Activated CD4-positive, alpha-beta T cell treated with anti-CD3 and anti-CD28 coated beads, Interleukin-2, Interleukin-6, amounts not matched to agents 100 ng/mL and 50 ng/mL, durations not matched to agents 16 hours and 8 hours (primary cell): ENCODE data around the gene MT1X.

Experiments used
- DNase-seq: peaks from one replicate; pipeline ENCODE4 v3.0.0-alpha.2; 2020

Gene MT1X

GRCh38 chr16:56681939-56682702 is at the start of gene MT1X:
Gene MT1X (plus strand): TSS chr16:56682470. CDS start chr16:56682541, 71 bp downstream.
- DNase-seq = peak; percentile 93

DNA sequence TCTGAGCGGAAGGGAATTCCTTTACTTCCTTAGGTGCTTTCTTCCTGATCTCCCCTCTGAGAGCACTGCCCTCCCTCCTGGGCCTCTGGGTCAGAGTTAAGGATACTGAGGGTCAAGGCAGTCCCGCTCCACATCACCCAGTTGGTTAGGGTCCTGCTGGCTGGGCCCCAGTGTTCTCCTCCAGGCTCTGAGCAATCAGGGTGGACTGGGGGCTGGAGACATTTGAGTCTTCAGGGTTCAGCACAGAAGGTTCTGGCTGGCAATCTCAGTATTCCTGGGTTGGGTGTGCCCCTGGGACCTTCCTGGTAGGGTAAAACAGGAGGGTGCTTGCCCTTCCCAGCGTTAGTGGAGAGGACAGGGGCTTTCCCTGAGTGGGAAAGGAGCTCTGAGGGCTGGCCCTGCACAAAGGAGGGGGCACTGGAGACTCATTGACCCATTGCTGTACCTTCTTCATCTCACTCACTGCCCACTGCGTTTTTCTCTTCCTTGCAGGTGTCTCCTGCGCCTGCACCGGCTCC is 49.4 kb upstream of the MT1X start:
- no peak for DNase-seq

DNA sequence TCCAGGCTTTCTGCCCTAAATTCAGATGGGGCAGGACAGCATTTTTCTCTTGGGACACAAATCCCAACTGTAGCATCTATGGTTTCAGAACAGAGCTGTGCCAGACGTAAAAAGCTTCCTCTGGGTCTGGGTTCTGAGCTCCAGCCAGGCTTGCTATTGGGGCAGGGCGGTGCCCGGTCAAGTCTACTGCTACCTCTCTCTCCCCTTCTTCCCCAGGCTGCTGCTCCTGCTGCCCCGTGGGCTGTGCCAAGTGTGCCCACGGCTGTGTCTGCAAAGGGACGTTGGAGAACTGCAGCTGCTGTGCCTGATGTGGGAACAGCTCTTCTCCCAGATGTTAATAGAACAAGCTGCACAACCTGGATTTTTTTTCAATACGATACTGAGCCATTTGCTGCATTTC is 48.7 kb upstream of the MT1X start:
- DNase-seq = no peak

DNA sequence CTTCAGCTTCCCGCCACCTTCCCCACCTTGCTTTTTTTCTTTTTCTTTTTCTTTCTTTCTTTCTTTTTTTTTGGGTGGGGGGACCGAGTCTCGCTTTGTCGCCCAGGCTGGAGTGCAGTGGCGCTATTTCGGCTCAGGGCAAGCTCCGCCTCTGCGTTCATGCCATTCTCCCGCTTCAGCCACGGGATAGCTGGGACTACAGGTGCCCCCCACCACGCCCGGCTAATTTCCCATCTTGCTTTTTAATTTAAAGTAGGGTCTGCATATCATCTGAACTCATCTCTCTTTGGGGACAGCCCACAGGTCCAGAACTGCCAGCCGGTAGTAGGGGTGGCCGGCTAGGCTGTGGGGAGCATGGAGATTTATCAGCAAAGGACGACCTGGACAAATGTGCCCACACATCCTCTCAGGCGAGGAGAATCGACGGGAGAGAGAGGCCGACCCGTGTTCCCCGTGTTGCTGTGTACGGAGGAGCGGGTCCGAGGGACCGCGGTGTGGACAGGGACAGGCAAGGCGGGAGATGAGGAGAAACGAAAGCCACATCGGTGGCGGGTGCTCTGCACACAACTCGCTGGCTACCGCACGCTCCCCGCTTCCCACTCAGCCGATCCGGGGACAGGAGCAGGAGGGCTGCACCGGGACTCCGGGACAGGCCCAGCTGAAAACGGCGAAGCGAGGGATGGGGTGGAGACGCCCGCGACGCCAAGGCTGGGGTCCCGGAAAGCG is 47.4 kb upstream of the MT1X start:
- DNase-seq = no peak

GRCh38 chr16:56635441-56635967 is 46.8 kb upstream of the MT1X start:
- DNase-seq = no peak

- DNase-seq = no peak
These were observed 45.5 kb upstream of the MT1X start for GRCh38 chr16:56636616-56637413.

GRCh38 chr16:56637814-56638750 is 44.2 kb upstream of the MT1X start, which contains the start of gene MT1A:
Gene MT1A (plus strand): TSS chr16:56638666. CDS start chr16:56638739, 73 bp downstream.
- DNase-seq = no peak

- no peak for DNase-seq
These were observed 43.2 kb upstream of the MT1X start for GRCh38 chr16:56639045-56639444.

GRCh38 chr16:56640076-56640475 is 42.2 kb upstream of the MT1X start:
- DNase-seq = no peak

DNA sequence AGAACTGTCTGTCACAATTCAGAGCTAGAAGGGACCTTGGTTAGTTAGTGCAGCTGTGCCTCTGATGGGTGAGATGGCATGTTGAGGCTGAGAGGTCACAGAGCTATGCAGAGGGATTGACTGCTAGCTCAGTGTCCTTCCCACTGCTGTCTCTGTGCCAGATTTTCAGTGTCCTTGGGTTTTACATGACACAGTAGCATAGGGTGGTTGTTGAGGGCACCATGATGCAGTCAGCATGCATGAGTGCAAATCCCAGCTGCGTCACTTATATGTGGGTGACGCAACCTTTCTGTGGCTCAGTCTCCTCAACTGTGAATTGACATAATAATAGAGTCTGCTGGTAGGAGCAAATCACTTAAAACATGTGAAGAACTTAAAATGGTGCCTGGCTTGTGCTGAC is 41.1 kb upstream of the MT1X start:
- DNase-seq = no peak

DNA sequence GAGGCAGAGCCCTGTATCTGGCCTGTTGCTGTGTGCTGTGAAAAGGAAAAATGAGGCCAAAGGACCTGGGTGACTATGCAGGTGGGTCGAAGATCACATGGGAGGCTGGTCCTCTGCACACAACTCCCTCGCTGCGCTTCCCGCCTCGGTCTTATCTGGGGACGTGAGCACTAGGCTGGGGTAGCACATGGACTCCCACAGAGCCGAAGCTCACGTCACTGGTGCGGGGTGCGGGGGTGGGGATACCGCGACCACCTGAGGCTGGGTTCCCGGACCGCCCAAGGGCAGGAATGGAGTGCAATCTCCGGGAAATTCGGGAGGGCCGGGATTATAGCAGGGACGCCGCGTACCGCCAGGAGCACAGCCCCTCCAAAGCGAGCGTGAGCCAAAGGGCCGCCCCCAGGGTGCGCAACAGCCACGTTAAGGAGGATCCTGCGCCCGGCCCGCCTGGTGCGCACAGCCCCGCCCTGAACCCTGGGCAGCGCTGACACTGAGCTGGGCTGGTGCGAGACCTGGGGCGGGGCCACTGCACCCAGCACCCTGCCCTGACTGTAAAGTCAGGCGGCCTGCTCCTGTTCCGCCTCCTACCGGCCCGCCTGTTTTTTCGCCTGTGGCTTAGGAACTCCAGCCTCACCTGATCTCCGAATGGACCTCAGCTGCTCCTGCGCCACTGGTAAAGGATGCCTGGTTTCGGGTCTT is 39.0 kb upstream of the MT1X start:
- peak; percentile 81 for DNase-seq

- no peak for DNase-seq
These were observed 38.4 kb upstream of the MT1X start for GRCh38 chr16:56643833-56644232.

DNA sequence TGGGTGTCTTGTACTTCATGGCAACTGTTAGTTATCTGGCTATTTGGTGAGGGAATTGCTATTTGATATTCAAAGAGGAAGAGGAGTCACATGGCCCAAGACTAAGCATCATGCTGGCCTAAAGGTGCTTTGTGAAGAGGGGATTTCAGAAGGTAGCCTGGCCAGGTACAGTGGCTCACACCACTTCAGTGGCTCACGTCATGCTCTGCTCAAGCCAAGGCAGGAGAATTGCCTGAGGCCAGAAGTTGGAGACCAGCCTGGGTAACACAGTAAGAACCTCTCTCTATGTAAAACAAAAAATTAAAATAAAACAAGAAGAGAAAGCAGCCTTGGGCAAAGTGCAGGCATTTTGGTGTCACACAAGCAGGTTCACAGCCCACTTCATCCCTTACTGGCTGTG is 37.0 kb upstream of the MT1X start:
- DNase-seq = no peak

DNA sequence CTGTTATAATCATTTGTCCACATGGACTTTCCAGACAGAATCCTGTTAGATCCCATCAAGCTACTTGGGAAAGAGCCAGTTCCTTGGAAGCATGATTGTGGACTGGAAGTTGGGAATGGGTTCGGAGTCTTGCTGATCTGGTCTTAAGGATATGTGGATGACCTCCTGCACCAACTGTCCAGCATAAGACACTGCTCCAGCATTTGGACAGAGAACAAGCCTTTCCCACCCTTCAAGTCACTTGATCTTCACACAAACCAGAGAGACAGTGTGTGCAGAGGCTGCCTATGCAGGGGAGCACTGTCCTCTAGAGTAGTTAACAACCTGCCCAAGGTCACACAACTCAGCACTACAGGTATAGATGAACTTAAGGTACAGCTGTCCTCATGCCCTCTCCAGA is 36.4 kb upstream of the MT1X start:
- DNase-seq = no peak

DNA sequence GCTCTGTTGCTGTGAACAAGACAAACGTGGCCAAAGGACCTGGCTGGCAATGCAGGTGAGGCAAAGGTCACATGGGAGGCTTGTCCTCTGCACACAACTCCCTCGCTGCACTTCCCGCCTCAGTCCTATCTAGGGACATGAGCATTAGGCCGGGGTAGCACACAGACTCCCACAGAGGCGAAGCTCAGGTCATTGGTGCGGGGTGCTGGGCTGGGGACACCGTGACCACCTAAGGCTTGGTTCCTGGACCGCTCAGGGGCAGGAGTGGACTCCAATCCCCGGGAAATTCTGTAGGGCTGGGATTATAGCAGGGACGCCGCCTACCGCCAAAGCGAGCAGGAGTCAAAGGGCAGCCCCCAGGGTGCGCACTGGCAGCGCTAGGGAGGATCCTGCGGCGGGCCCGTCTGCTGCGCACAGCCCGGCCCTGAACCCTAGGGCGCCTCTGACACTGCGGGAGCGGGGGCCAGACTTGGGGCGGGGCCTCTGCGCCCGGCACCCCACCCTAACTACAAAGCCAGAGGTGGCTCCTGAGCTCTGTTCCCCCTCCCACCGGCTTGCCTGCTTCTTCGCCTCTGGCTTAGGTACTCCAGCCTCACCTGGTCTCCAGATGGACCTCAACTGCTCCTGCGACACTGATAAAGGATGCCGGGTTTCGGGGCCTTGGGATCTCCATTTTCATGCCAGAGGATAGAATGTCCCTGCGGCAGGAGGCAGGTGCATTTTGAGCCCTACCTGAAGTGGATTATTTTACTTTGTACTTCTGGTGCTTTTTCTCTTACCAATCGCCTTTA is 34.4 kb upstream of the MT1X start:
- DNase-seq = no peak

DNA sequence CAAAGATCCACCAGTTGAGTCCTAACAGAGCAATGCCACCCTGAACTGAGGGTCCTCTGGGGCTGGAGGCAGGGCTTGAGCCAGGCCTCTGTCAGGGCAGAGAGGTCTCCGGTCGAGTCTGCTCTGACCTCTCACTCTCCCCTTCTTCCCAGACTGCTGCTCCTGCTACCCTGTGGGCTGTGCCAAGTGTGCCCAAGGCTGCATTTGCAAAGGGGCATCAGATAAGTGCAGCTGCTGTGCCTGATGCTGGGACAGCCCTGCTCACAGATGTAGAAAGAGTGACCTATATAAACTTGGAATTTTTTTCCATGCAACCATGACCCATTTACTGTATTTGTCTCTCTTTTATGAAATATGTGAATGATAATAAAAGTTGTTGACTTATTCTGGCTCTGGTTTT is 33.0 kb upstream of the MT1X start:
- DNase-seq = no peak

DNA sequence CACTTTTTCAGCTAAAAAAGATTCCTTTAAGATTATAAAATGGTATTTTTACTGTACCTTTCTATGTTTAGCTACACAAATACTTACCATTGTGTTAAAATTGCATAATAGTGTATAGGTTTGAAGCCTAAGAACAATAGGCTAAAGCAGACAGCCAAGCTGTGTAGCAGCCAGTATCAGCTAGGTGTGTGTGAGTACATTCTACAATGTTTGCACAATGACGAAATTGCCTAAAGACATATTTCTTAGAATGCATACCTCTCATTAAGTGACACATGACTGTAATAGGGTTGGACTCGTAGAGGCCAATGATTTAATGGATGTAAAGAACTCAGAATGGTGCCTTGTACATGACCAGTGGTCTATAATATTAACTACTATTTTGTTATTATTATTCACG is 32.5 kb upstream of the MT1X start:
- DNase-seq = no peak

DNA sequence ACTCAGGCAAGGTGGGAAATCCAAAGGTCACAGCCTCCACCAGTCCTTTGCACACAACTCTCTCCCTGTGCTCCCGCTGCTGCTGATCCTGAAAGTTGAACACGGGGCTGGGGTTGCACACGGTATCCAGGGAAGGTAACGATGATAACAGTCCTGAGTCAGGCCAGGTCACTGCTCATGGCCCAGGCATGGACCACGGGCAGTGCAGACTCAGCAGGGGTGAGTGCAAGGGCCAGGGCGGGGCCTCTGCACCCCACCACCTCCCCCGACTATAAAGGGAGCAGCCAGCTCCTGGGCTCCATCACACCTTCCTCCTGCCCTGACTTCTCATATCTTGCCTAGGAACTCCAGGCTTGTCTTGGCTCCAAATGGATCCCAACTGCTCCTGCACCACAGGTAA is 30.7 kb upstream of the MT1X start, which contains the start of gene MT1B:
Gene MT1B (plus strand): TSS at position 301 of the 400 bp plus-strand sequence. CDS start 68 bp downstream, at position 369.
- no peak for DNase-seq

- no peak for DNase-seq
These were observed 29.7 kb upstream of the MT1X start for GRCh38 chr16:56652600-56652999.

DNA sequence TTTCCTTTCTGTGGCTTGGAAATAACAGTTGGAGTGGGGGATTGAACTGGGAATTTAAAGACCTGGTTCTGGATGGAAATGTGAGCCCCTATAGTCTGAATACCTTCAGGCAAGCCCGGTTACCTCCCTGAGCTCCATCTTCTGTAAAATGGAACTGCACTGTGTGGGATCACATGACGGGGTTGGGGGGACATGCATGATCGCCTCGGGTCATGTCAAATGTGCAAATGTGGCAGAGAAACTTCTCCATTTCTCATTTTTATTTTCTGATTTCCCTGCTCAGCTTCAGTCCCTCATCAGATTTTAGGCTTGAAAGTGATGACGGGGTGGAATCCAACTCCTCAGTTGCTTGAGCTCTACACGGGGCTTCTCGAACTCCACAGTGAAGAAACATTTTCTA is 29.1 kb upstream of the MT1X start:
- no peak for DNase-seq
